IMR-90 (cell line): ENCODE data around the gene MRPL20. TPM values are rescaled to one million over a fixed set of nuclear protein-coding genes. Genes with fewer than 3 reads are reported as not detected.

Experiments
- ATAC-seq: fragments of 200-7000 bp; cut with Tn5 transposase; 2 replicates; pipeline ENCODE4 v1.9.1; 2020; ENCODE audit warnings: low read depth, mild to moderate bottlenecking, moderate library complexity
- BruUV-seq: library from RNA; stranded (reverse); fragments of 400-500 nt; replicated peaks from 2 replicates; lab custom pipeline; 2021; lab: Mats Ljungman, UMichigan
- CTCF ChIA-PET: fragments of 300-600 bp; formaldehyde crosslinking; extraction: SDS; loops from one replicate; lab custom pipeline; 2021; ENCODE audit warnings: antibody characterized with exemption; lab: Yijun Ruan, JAX
- POLR2A ChIA-PET: fragments of 300-600 bp; sonication (Branson Sonifier 250); formaldehyde crosslinking; loops from one replicate; lab custom pipeline; 2022; ENCODE audit warnings: antibody characterized with exemption; ENCODE audit not compliant: unreplicated experiment; lab: Charles Lee
- DNase-seq: peaks from one replicate; pipeline ENCODE4 v3.0.0; 2013
- H2AFZ ChIP-seq: replicated peaks from 2 replicates; pipeline ENCODE3; 2013; ENCODE audit warnings: low read length, mild to moderate bottlenecking; ENCODE audit not compliant: poor library complexity
- H2AK5ac ChIP-seq: 2 replicates; pipeline ENCODE4 v1.6.1; 2013; ENCODE audit warnings: low read depth, low read length, inconsistent platforms
- H2AK9ac ChIP-seq: replicated peaks from 2 replicates; pipeline ENCODE3; 2013; ENCODE audit warnings: mild to moderate bottlenecking, low read depth, low read length, moderate library complexity; ENCODE audit not compliant: poor library complexity
- H2BK120ac ChIP-seq: 2 replicates; pipeline ENCODE4 v1.6.1; 2013; ENCODE audit warnings: low read depth, low read length, inconsistent platforms
- H2BK15ac ChIP-seq: 3 replicates; pipeline ENCODE4 v1.6.1; 2013; ENCODE audit warnings: low read depth, low read length, inconsistent platforms
- H2BK20ac ChIP-seq: 2 replicates; pipeline ENCODE4 v1.6.1; 2013; ENCODE audit warnings: low read depth, mild to moderate bottlenecking, inconsistent platforms, low read length, moderate library complexity
- H2BK5ac ChIP-seq: 2 replicates; pipeline ENCODE4 v1.6.1; 2013; ENCODE audit warnings: mild to moderate bottlenecking, low read depth, low read length, inconsistent platforms; ENCODE audit not compliant: poor library complexity, severe bottlenecking
- H3K14ac ChIP-seq: replicated peaks from 2 replicates; pipeline ENCODE4 v1.6.1; 2013; ENCODE audit warnings: low read depth, low read length, inconsistent platforms
- H3K18ac ChIP-seq: 2 replicates; pipeline ENCODE4 v1.6.1; 2013; ENCODE audit warnings: low read depth, low read length, control low read depth
- H3K23ac ChIP-seq: 2 replicates; pipeline ENCODE4 v1.6.1; 2013; ENCODE audit warnings: low read depth, low read length, inconsistent platforms
- H3K27ac ChIP-seq: 2 replicates; pipeline ENCODE4 v1.5.1; 2013; ENCODE audit warnings: mild to moderate bottlenecking, control low read depth, low read length; ENCODE audit not compliant: insufficient read depth
- H3K27me3 ChIP-seq: 2 replicates; pipeline ENCODE4 v1.6.1; 2013; ENCODE audit warnings: low read length; ENCODE audit not compliant: control insufficient read depth, insufficient read depth
- H3K36me3 ChIP-seq: 2 replicates; pipeline ENCODE4 v1.6.1; 2013; ENCODE audit warnings: low read length, mixed read lengths; ENCODE audit not compliant: control insufficient read depth, insufficient read depth
- H3K4ac ChIP-seq: 2 replicates; pipeline ENCODE4 v1.6.1; 2013; ENCODE audit warnings: low read depth, low read length, inconsistent platforms
- H3K4me1 ChIP-seq: 2 replicates; pipeline ENCODE4 v1.6.1; 2013; ENCODE audit warnings: low read length, mixed read lengths; ENCODE audit not compliant: control insufficient read depth, insufficient read depth
- H3K4me2 ChIP-seq: 2 replicates; pipeline ENCODE4 v1.6.1; 2013; ENCODE audit warnings: low read depth, mild to moderate bottlenecking, control low read depth, low read length, moderate library complexity
- H3K4me3 ChIP-seq: 2 replicates; pipeline ENCODE4 v1.5.1; 2013; ENCODE audit warnings: low read depth, mild to moderate bottlenecking, control low read depth, low read length, moderate library complexity; ENCODE audit not compliant: insufficient read depth
- H3K56ac ChIP-seq: 2 replicates; pipeline ENCODE4 v1.6.1; 2013; ENCODE audit warnings: low read length, inconsistent platforms; ENCODE audit not compliant: insufficient read depth; ENCODE audit errors: extremely low read depth
- H3K79me1 ChIP-seq, 2 experiments: 2 replicates each; pipeline ENCODE4 v1.6.1; 2013; ENCODE audit warnings: low read length in 2 of 2, inconsistent platforms in 1 of 2, low read depth in 1 of 2
- H3K9ac ChIP-seq: 2 replicates; pipeline ENCODE4 v1.6.1; 2013; ENCODE audit warnings: low read depth, low read length, control low read depth
- H3K9me1 ChIP-seq: 2 replicates; pipeline ENCODE4 v1.6.1; 2013; ENCODE audit warnings: low read length, inconsistent platforms; ENCODE audit not compliant: insufficient read depth
- H3K9me3 ChIP-seq: 2 replicates; pipeline ENCODE4 v1.6.1; 2013; ENCODE audit warnings: low read length; ENCODE audit not compliant: control insufficient read depth, insufficient read depth
- H4K20me1 ChIP-seq: 2 replicates; pipeline ENCODE4 v1.6.1; 2013; ENCODE audit warnings: low read length, inconsistent platforms; ENCODE audit not compliant: insufficient read depth
- H4K5ac ChIP-seq: 2 replicates; pipeline ENCODE4 v1.6.1; 2013; ENCODE audit warnings: mild to moderate bottlenecking, low read depth, low read length, control low read depth
- H4K8ac ChIP-seq, 2 experiments: 2 replicates each; pipeline ENCODE4 v1.6.1; 2013; ENCODE audit warnings: low read depth in 2 of 2, low read length in 2 of 2, control low read depth in 1 of 2, inconsistent platforms in 1 of 2
- H4K91ac ChIP-seq: 2 replicates; pipeline ENCODE4 v1.6.1; 2013; ENCODE audit warnings: low read depth, low read length, inconsistent platforms; ENCODE audit not compliant: insufficient read depth
- BHLHE40 ChIP-seq: fragments of 150-350 bp; IDR thresholded peaks from 2 replicates; pipeline ENCODE4 v1.6.1; 2016; ENCODE audit warnings: mild to moderate bottlenecking, low read depth, low read length
- CEBPB ChIP-seq: IDR thresholded peaks from 2 replicates; pipeline ENCODE4 v1.6.1; 2012; ENCODE audit warnings: low read depth, low read length, improper control_type of control experiment
- CHD1 ChIP-seq: IDR thresholded peaks from 2 replicates; pipeline ENCODE4 v1.6.1; 2012; ENCODE audit warnings: low read depth, low read length, improper control_type of control experiment
- ELK1 ChIP-seq: fragments of 150-350 bp; IDR thresholded peaks from 2 replicates; pipeline ENCODE4 v1.6.1; 2016; ENCODE audit warnings: low read depth, mild to moderate bottlenecking, low read length, moderate library complexity, borderline replicate concordance
- FOS ChIP-seq: fragments of 150-350 bp; IDR thresholded peaks from 2 replicates; pipeline ENCODE4 v1.6.1; 2016; ENCODE audit warnings: low read depth, low read length
- MAFK ChIP-seq: IDR thresholded peaks from 2 replicates; pipeline ENCODE4 v1.6.1; 2012; ENCODE audit warnings: low read depth, low read length, improper control_type of control experiment
- MAZ ChIP-seq: IDR thresholded peaks from 2 replicates; pipeline ENCODE4 v1.6.1; 2012; ENCODE audit warnings: low read depth, mild to moderate bottlenecking, low read length, improper control_type of control experiment, moderate library complexity, borderline replicate concordance
- MXI1 ChIP-seq: IDR thresholded peaks from 2 replicates; pipeline ENCODE4 v1.6.1; 2012; ENCODE audit warnings: low read depth, mild to moderate bottlenecking, low read length, moderate library complexity, borderline replicate concordance
- NFE2L2 ChIP-seq: fragments of 150-350 bp; IDR thresholded peaks from 2 replicates; pipeline ENCODE4 v1.6.1; 2016; ENCODE audit warnings: low read depth, mild to moderate bottlenecking, low read length
- POLR2A ChIP-seq: IDR thresholded peaks from 2 replicates; pipeline ENCODE4 v1.6.1; 2012; ENCODE audit warnings: mild to moderate bottlenecking, low read depth, low read length
- RAD21 ChIP-seq: IDR thresholded peaks from 2 replicates; pipeline ENCODE4 v1.6.1; 2012; ENCODE audit warnings: low read length, improper control_type of control experiment
- RCOR1 ChIP-seq: IDR thresholded peaks from 2 replicates; pipeline ENCODE4 v1.6.1; 2012; ENCODE audit warnings: mild to moderate bottlenecking, low read length, improper control_type of control experiment; ENCODE audit not compliant: insufficient replicate concordance
- RFX5 ChIP-seq: IDR thresholded peaks from 2 replicates; pipeline ENCODE4 v1.8.0; 2012; ENCODE audit warnings: low read depth, mild to moderate bottlenecking, low read length, moderate library complexity
- SMC3 ChIP-seq: fragments of 150-350 bp; IDR thresholded peaks from 2 replicates; pipeline ENCODE4 v1.6.1; 2016; ENCODE audit warnings: low read depth, mild to moderate bottlenecking, antibody characterized with exemption, low read length, moderate library complexity
- WGBS, 2 experiments: methylation state at CpG; one replicate each; pipeline versions ENCODE4 v1.1.5 to v1.1.7; 2013; ENCODE audit warnings: missing lambda C conversion rate in 2 of 2; ENCODE audit not compliant: insufficient read length in 1 of 2; ENCODE audit errors: extremely low coverage in 2 of 2; 5-methylcytosine and 5-hydroxymethylcytosine counted together
- dilution Hi-C: fragments of 300-500 bp; cut with HindIII; formaldehyde crosslinking; loops from one replicate; pipeline ENCODE4 v1.14.3; 2018; ENCODE audit warnings: low sequenced_read_pairs; ENCODE audit not compliant: unreplicated experiment
- in situ Hi-C: fragments of 300-500 bp; cut with MboI; formaldehyde crosslinking; loops from 3 replicates; pipeline ENCODE4 v1.14.3; 2019; ENCODE audit warnings: low sequenced_read_pairs, inconsistent platforms, mixed read lengths
- intact Hi-C: fragments of 100-400 bp; cut with micrococcal nuclease; formaldehyde crosslinking; loops from 2 replicates; pipeline ENCODE4 v1.10.0; 2022
- polyA plus RNA-seq, 3 experiments: library from polyadenylated mRNA; depleted of rRNA; stranded (reverse); fragments of >200 nt; gene quantifications; 2 replicates each; pipeline ENCODE4 v1.2.3, GENCODE V29; 2012; ENCODE audit warnings: low replicate concordance in 1 of 3
- total RNA-seq: library from RNA; depleted of rRNA; stranded (reverse); fragments of >200 nt; gene quantifications from 2 replicates; pipeline ENCODE4 v1.2.3, GENCODE V29; 2012
- TF ChIP-seq, protein P1 (sequence below): fragments of 150-350 bp; IDR thresholded peaks from 2 replicates; pipeline ENCODE4 v1.6.1; 2017; ENCODE audit warnings: mild to moderate bottlenecking, antibody characterized with exemption, low read length, low read depth
- TF ChIP-seq, protein P2 (sequence below): conservative IDR thresholded peaks from 2 replicates; pipeline ENCODE4 v1.5.1; 2012; ENCODE audit warnings: mild to moderate bottlenecking, low read depth, low read length, improper control_type of control experiment

The MRPL20 gene
- total and polyA plus RNA-seq, 2 of the 4 experiments (the other 2 are of a cell fraction): 141 to 157 TPM

GRCh38 chr1:1411626-1412025 lies 4.5 kb upstream of the MRPL20 start:
- no peaks in the 10 kb centered on the region for H3K9me1 ChIP-seq
- DNase-seq (no peak), ATAC-seq (no peak)
- ChIA-PET CTCF (no interaction called here), POLR2A (no interaction called here)
- dilution Hi-C loops (no loop called here), intact Hi-C loops (no loop called here), in situ Hi-C loops (no loop called here)
- no peaks in the 10 kb centered on the region for H3K4me1 ChIP-seq
- no peak overlapping the region for H3K4ac ChIP-seq
- H3K36me3 ChIP-seq: peaks cover 3% of the 10 kb centered on the region; the same call in 1 of the 2 replicates
- no peak overlapping the region for H2AK5ac ChIP-seq
- no peak overlapping the region for H2AK9ac ChIP-seq
- BruUV-seq: no TSS peak
- H4K8ac ChIP-seq: no peak overlapping the region
- no peak overlapping the region for H3K56ac ChIP-seq
- no peak overlapping the region for H3K27ac ChIP-seq
- H3K18ac ChIP-seq: no peak overlapping the region
- H3K4me3 ChIP-seq: no peak overlapping the region
- no peak overlapping the region for H4K91ac ChIP-seq
- no peak overlapping the region for H2BK15ac ChIP-seq
- H4K20me1 ChIP-seq: peaks cover 11% of the 10 kb centered on the region; the same call in 1 of the 2 replicates
- H3K27me3 ChIP-seq: no peaks in the 10 kb centered on the region
- H4K5ac ChIP-seq: no peak overlapping the region
- 92% methylated on average over 6 of the region's 13 CpGs; no CpG with 5 or more reads in 1 of the 2 experiments for WGBS, 2 experiments
- H2AFZ ChIP-seq: no peak overlapping the region
- peaks cover 7 to 31% of the 10 kb centered on the region in 2 experiments; a peak in 3 of 4 replicates for H3K79me1 ChIP-seq
- H3K9ac ChIP-seq: no peak overlapping the region
- no peak overlapping the region for H2BK120ac ChIP-seq
- no peak overlapping the region for H2BK20ac ChIP-seq
- TF ChIP-seq BHLHE40 (no peak), POLR2A (no peak), CEBPB (no peak), ELK1 (no peak), MAZ (no peak), CHD1 (no peak), RAD21 (no peak), FOS (no peak), MXI1 (no peak), NFE2L2 (no peak), RCOR1 (no peak), MAFK (no peak), SMC3 (no peak), RFX5 (no peak)
- TF ChIP-seq, protein P1, sequence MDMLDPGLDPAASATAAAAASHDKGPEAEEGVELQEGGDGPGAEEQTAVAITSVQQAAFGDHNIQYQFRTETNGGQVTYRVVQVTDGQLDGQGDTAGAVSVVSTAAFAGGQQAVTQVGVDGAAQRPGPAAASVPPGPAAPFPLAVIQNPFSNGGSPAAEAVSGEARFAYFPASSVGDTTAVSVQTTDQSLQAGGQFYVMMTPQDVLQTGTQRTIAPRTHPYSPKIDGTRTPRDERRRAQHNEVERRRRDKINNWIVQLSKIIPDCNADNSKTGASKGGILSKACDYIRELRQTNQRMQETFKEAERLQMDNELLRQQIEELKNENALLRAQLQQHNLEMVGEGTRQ: no peak
- TF ChIP-seq, protein P2, sequence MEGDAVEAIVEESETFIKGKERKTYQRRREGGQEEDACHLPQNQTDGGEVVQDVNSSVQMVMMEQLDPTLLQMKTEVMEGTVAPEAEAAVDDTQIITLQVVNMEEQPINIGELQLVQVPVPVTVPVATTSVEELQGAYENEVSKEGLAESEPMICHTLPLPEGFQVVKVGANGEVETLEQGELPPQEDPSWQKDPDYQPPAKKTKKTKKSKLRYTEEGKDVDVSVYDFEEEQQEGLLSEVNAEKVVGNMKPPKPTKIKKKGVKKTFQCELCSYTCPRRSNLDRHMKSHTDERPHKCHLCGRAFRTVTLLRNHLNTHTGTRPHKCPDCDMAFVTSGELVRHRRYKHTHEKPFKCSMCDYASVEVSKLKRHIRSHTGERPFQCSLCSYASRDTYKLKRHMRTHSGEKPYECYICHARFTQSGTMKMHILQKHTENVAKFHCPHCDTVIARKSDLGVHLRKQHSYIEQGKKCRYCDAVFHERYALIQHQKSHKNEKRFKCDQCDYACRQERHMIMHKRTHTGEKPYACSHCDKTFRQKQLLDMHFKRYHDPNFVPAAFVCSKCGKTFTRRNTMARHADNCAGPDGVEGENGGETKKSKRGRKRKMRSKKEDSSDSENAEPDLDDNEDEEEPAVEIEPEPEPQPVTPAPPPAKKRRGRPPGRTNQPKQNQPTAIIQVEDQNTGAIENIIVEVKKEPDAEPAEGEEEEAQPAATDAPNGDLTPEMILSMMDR: no peak
- H3K23ac ChIP-seq: no peak overlapping the region
- no peak overlapping the region for H3K4me2 ChIP-seq
- H3K14ac ChIP-seq: no peak overlapping the region
- H2BK5ac ChIP-seq: no peak overlapping the region
- H3K9me3 ChIP-seq: peaks cover 3% of the 10 kb centered on the region; the same call in 1 of the 2 replicates
